Ramos (cell line): ENCODE measurements around the gene GRIP2.

Experiments
- in situ Hi-C: fragments of 300-500 bp; cut with MboI; formaldehyde crosslinking; loops from one replicate; pipeline ENCODE4 v1.14.3; 2022; ENCODE audit warnings: low sequenced_read_pairs; ENCODE audit not compliant: unreplicated experiment

The GRIP2 gene

DNA sequence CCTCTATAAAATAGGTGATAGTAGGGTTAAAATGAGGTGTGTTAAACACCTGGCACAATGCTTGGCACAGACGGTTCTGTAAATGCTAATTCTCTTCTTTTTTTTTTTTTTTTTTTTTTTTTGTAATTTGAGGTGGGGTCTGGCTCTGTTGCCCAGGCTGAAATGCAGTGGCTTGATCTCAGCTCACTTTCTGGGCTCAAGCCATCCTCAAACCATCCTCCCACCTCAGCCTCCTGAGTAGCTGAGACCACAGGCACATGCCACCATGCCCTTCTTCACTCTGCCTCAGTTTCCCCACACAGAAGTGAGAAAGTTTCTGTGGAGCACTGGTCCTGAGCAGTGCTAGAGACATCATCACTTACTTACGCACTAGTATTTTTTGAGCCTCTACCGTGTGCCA is 80.4 kb downstream of the GRIP2 start:
- in situ Hi-C loops: loop anchor here (5.0 kb wide), 1 partner anchor 197 kb away; no protein-coding TSS in a partner anchor

DNA sequence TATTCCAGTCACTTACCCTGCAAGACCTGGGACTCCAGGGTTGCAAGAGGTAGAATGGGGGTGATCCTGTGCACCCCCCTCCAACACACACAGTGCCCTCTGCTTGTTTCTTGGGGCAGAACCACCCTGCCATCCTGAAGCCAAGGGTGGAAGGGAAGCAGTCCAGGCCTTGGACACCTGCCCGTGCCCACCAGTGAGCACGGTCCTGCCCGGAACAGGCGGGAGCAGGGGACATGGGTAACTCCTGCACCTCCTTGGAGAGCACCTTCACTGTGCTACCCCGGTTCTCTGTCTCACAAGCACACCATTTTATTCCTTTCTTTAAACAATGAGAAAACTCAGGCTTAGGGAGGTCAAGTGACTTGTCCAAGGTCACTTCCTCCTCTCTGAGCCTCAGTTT is 80.8 kb downstream of the GRIP2 start:
- in situ Hi-C loops: no loop called here

DNA sequence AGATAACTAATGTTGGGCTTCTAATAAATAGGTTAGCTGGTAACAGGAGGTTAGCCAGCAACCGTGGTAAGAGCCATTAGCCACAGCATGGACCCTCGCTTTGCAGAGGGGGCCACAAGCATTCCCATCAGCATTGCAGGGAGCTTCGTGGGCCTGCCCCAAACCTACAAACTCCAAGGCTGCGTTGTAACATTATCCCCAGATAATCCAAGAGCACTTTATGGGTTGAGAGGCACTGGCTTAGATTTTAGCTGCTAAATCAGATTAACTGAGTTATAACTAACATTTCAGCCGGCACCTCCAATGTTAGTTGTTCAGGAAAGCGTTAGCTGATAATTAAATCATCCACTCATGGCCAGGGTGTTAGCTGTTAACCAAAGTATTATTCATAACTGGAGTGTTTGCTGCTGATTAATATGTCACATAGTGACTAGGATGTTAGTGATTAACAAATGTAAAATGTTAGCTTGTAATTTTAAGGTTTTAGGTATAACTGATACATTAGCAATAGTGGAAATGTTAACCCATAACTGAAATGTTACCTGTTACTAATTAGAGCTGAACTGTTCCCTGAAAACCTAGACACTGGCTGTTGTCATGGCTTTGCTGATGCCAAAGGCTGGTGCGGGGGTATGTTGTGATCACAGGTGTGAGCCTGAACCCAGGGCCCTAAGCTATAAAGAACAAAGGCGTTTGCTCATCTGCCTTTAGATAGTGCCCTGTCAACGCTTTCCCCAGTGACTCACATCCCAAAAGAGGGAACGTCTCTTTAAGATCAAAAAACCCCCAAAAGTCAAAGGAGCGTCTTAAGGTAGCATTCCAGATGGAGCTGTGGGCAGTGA is 81.5 kb downstream of the GRIP2 start:
- in situ Hi-C loops: no loop called here

DNA sequence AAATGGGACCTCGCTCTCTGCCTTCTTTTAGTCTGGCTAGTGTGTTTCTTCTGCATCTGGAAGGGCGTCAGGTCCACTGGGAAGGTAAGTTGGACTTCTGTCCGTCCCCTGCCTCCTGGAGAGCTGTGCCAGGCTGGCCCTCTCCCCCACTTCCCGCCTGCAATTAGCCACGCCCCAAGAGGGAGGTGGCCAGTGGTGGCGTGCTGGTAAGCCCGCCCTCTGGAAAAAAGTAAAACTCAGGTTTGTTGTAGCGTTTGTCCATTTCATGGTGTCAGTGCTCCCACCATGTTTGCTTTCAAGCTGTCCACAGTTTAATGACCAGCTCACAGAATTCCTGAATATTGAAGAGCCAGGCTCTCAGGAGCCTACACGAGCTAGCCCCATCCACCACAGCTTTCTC is 82.1 kb downstream of the GRIP2 start:
- in situ Hi-C loops: no loop called here

DNA sequence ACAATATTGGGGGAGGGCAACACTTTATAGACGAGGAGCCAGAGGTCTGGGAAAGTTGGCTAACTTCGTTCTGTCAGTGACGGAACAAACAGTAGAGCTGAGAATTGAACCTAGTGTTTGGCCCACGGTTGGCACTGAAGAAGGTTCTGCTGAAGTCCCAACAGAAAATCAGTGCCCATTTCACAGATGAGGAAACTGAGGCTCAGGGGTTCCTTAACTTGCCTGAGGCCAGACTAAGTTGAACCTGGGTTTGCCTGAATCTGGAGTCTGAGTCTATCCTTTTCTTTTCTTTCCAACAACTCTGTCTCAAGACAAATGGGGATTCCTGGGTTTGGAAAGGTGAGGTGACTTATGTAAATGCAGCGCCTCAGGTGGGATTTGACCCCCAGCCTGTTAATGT is 82.7 kb downstream of the GRIP2 start:
- in situ Hi-C loops: no loop called here

DNA sequence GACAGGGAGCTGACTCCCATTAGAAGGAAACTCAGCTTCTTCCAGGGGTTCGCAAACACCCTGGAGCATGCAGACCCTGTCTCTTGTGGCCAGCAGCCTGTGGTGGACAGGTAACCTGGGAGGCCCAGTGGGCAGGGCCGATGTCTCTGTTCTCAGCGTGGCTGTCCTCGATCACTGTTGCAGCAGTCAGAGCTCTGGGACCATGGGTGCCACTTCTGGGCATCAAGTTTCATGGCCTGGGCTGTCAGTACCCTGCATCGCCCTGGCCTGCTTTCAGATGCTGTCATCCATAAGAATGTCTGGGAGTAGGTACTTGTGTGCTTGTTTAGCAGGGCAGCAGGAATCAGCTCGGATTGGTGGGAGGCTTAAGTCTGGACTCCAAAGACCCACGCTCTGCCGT is 83.3 kb downstream of the GRIP2 start:
- in situ Hi-C loops: no loop called here

DNA sequence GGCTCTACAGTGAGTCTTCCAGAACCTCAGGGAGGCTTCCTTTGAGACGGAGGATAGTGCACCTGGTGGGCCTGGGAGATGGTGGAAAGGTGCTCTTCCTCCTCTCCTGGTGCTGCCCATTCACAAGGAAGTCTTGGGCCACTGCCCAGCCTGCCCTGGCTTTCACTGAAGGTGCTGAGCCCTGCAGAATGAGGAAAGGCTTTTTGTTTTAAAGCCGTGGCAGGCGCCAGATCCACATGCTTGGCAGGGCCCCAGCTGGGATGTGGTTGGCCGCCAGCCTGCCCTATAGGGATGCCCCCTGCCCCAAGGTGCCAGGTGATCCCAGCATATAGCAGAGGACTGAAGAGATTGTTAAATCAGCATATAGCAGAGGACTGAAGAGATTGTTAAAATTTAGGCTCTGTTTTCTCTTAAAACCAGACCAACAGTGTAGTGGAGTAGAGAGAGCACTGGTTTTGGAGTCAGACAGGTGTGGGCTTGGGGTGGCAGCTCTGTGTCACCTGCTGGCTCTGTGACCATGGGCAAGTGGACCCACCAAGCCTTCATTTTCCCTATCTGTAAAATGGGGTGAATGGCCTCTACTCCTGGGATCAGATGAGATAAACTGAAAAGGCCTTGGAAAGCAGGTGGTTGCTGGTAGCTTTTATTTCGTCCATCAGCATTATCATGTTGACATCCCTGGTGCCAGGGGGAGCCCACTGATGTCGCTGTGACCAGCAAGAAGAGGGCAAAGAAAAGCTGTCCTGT is 84.4 kb downstream of the GRIP2 start:
- in situ Hi-C loops: no loop called here

DNA sequence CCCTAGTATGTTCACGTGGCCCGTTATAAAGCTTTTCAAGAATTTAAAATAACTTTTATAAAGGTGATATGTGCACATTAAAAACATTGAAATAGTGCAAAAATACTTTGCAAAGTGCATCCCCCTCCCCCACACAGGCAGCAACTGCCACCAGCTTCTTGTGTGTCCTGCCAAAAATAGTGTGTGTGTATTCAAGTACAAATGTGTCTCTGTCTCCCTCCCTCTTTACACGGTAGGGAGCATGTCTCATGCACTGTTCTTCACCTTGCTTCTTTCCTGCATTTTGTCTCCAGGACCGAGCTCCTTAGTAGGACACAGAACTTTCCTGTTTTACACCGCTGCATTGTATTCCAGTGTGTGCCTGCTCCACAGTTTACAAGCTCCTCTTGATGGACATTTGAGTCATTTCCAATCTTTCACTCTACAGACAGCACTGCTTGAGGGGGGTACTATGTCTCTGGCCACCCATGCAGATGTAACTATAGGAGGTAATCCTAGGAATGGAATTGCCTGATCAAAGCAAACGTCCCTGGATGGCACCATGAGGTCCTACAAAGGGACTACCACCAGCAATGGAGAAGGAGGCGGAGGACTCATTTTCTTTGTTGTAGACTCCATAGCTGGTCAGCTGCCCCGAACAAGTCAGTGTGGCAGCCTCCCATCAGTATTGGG is 85.4 kb downstream of the GRIP2 start:
- in situ Hi-C loops: no loop called here

DNA sequence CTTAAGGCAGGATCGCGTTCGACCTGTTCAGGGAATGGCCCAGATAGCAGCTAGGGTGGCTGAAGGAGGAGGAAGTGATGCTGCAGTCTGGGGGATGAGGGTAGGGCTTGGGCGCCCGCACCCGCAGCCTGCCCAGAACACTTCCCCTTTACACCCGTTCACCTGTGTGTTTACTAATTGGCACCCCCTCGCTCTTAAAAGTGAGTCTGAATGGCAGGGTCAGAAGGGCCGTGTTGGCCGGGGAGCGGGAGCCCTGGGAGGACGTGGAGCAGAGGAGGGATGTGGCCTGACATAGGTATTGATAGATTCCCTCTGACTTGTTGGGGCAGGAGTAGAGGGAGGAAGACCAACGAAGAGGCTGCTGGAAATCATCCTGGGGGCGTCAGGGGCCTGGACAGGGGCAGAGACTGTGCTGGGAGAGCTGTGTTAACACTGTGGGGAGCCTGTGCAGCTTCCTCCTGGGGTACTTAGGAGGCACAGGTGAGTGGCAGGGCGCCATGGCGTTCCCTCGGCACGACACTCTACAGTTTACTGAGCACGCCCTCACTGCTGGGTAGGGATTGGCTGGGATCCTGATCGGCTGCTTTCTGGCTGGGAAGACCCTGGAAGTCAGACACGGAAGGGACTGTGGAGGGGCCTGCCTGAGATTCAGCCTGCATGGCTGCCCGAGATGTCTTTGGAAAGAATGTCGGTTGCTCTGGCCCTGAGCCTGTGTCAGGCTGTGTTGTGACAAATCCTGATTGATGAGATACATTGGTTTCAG is 86.1 kb downstream of the GRIP2 start:
- in situ Hi-C loops: no loop called here

DNA sequence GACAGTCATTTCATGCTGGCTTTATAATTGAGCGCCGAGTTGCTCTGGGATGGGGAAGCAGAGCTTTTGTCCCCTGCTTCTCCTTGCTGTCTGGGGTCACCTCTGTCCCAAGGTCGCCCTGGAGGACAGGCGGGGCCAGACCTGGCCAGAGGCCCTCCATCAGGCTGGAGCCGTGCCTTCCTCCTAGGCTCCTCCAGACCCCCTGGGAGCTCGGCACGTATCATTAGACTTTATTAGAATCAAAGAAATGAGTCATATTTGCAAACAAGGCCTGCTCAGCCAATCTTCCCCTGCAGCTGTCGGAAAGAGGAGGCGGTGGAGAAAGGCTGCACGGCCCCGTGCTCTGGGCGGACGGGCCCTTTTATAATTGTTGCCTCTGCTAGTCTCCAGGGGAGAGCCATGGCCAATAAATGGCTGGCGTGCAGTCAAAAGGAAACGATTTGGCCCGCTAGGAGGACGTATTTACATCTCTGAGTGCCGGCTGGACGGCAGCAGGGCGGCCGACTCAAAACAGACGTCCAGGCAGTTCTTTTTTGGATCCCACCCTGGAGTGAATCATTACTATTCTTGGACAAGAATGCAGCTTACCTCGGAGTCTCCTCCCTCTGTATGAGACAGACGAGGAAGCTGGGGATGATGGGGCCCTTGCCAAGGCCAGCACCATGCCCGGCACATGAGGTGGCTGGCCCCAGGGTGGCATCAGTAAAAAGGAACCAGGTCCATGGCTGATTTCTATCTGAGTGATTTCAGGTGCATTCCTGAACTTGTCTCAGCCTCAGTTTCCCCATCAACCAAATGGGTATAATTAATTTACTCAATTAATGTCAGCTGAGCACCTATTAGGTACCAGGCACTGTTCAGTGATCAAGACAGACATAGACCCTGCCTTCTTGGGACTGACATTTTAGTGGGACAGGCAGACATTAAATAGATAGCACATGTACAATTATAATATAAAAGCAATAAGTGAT is 87.1 kb downstream of the GRIP2 start:
- in situ Hi-C loops: no loop called here

DNA sequence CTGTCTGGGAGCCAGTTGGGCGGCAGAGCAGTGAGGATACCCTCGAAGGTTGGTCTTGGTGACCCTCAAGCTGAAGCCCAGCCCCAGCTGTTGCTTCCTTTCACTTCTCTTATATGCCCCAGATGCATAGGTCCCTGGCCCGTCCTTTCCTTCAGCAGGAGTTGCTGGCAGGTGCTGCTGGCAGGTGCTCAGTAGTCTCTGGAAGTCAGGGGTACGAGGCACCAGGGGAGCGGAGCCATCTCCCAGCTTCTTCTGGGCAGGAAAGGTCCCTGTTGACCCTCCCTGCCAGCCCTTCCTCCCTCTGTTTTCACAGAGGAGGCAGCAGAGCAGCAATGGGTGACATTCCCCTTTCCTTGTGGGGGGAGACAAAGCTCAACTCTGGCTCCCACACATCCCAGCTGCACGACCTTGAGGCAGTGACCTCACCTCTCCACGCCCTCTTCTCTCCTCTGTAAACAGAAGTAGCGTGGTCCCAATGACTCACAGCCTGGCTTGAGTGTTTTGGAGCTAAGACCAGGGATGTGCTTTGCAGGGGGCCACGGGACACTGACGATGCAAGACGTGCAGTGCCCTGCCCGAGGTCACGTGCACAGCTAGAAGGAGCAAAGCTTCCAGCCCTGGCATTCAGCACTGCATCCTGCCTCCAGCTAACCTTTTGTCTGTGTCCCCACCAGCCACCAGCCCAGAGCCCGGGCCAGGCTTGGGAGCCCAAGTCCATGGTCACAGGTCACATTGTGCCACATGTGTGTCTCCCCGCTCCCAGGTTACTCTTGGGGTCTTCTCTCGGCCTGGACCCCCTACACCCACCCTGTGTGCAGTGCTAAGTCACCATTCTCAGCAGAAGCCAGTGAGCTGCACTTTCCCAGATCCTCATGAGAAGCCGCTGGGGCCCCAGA is 88.0 kb downstream of the GRIP2 start:
- in situ Hi-C loops: no loop called here

DNA sequence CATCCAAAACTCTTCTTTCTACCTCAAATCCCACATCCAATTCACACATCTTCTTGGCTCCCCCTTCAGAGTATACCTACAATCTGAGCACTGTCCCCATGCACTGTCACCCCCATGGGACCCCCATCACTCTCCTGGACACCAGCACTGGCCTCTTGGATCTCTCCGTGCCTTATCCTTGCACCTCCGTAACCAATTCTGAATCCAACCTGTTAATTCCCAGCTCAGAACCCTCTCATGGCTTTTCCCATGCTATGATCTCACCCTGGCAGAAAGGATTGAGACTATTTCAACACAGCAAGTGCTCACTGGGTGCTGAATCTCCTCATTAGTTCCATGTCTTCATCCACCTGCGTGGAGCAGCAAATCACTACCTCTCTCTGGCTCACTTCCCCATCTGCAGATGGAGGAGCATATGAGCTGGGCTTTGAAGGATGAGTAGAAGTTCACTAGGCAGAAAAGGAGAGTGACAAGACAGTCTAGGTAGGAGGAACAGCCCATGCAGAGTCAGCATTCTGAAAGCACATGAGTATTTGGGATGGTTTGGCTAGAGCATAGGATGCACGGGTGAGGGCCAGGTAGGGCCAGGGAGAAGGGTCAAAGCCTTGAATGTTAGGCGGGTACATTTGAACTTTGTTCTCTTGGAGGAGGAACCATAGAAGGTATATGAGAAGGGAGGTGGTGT is 89.1 kb downstream of the GRIP2 start:
- in situ Hi-C loops: no loop called here

DNA sequence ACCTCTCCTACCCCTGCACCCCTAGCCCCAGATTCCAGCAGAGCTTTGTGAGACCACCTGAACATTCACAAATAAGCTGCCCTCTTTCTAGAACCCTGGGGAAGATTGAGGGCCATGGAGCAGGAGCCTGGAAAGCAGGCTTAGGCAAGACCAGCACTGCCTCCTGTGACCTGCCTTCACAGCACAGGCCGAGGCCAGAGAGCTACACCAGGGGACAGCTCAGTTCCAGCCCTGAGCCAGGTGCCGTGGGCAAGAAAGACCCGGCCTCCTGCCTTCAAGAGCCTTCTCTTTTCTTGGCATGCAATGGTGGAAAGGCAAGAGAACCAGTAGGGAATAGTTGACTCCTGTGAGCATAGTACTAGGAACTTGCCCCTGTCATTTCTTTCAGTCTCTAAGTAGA is 89.6 kb downstream of the GRIP2 start:
- in situ Hi-C loops: no loop called here

DNA sequence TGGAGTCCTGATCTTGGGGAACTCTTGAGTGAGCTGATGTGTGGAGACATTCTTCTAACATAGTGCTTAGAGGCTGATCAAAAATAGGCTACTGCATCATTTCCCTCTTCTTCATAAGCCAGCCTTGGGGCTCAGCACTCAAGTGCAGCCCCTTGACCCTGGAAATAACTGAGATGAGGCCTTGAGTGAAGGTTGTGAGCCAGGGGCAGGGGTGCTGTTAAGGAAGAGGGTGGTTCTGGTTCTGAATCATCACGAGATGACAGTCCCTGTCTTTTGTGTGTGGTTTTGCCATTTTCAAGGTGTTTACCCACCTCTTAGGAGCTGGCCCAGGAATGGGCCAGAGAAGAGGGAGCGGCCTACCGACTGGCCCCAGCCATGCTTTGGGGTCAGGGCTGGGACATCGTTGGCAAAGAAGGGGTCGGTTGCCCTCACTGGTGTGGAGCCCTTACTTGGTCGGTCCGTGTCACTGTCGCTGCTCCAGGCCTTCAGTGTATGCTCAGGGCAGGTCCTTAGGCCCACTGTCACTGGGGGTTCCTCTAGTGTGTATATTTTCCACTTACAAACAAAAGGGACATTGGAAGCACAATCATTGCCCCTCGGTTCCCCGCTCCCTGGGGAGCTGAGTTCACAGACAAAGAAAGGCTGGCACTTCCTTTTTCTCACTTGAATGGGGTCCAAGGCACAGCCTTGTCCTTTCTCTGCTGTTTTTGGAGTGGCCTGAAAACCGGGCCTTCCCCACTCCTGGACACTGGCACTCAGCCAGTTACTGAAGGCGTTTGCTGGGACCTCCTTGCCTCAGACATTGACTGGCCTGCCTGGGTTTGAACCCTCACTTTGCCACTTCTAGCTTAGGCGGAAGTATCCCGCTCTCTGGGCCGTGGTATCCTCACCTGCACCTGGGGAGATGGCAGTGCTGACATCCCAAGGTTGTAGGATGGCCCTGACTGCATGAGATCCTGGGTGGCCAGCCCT is 91.1 kb downstream of the GRIP2 start:
- in situ Hi-C loops: no loop called here

DNA sequence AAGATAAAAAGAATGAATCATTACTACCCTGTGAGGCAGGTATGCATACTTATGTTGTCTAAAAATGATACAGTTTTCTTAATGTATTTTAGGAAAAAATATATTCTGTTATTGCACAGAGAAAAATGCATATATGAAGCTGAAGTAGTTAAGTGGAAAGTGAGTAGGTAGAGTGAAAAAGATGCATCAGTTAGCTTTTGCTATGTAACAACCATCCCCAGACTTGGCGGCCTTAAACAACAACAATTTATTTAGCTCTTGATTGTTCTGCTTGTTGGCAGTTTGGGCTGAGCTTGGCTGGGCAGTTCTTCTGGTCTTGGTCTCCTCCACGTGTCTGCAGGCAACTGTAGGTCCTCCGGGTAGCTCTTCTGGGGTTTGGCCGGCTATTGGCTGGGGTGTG is 92.1 kb downstream of the GRIP2 start:
- in situ Hi-C loops: no loop called here

DNA sequence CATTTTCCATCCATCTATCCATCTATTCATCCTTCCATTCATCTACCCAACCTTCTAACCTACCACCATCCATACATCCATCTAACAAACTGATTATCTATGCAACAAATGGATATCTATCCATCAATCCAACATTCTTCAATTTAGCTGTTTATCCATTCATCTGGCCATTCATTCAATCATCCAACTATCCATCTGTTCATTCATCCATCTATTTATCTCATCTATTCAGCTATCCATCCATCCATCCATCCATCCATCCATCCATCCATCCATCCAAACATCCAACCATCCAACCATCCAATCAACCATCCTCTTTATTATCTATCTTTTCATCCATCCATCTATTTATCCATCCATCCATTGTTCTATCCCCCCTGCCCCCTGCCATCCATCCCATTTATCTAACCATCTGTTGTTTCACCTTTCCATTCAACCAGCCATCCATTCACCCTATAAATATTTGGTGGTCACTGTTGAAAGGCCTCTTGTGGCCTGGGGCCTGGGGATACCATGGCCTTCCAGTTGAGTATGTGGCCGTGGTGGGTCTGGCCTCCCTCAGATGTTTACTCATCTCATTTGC is 93.1 kb downstream of the GRIP2 start:
- in situ Hi-C loops: no loop called here
